Measurements from ENCODE around the gene MAGOH.
A peak's percentile ranks its signal among the peaks of the same experiment; 100 is the strongest.
"Not testable (repeated sequence)": the region's sequence is repeated elsewhere in the genome, so short reads cannot be mapped to it uniquely, and the experiment has no call there.

The MAGOH gene

DNA sequence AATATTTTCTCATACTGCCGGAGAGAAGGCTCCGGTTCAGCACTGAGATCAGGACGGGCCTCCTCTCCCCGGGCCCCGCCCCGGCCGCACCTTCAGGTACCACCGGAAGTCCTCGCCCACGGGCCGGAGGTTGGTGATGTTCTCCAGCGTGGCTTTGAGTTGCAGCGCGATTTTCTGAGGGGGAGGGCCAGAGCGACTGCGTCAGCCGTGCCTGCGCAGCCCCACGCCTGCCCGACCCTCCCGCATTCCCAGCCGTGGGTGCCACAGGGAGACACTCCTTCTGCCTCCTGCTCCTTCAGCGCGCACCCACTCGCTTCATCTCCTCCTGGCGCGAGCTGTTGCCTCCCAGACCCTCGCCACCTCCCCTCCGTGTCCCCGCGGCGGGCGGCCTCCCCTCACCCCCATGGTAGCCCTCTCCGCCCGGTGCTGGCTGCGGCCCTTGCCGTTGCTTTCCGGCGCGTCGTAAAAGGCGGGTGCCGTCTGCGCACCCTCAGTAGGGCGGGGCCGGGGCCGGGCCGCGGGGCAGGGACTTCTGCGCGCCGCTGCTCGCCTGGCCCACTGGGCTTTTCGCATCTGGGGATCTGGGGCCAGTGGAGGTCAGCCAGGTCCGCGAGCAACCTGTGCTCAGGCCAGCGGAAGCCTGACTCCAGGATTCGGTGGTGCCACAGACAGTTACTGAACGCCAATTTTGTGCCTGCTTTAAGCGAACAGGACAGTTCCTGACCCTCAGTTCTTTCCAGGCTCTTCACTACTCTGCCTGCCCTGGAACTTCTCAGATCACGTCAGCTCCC lies 18.0 kb downstream of the MAGOH start, which contains the start of gene CZIB:
Gene CZIB (minus strand): TSS at position 464 of the 791 bp plus-strand sequence. CDS start 59 bp downstream, at position 405.
- peak; percentile 94 for DNase-seq (ENCODE audit: low spot score)

DNA sequence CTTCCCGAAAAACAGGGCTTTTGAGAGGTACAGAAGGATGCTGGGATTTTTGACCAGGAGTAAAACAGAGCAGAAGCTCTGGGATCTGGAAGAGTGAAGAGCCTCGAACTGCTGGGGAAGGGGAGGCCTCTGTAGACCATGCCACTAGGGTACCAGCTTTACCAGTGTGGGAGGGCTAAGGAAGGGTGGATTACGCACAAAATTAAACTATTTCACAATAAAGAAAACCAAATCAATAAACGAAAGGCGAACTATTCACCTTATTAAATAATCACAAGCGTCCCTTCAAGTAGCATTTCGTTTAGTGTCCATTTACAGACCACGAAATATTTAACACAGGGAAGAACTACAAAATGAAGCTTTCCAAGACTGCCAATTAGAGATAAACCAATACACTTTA lies 18.6 kb downstream of the MAGOH start:
- DNase-seq (ENCODE audit: low spot score), result no peak

DNA sequence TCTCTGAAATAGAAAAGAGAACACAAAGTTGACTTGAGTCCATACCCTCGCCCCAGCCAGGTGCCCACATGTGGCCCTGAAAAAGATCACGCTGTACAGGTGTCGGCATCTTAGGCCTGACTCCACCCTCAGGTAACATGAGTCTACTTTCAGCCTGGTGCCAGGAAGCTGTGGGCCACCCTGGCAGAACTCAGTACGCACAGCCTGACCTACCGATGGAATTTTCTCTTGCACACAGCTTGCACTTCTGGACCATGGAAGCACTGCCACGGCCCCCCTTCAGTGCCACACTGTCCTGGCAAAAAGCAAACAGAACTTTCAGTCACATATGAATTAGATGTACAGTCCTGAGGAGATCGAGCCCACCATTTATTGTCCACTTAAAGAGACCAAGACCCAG lies 20.1 kb downstream of the MAGOH start:
- no peak for DNase-seq (ENCODE audit: low spot score)

DNA sequence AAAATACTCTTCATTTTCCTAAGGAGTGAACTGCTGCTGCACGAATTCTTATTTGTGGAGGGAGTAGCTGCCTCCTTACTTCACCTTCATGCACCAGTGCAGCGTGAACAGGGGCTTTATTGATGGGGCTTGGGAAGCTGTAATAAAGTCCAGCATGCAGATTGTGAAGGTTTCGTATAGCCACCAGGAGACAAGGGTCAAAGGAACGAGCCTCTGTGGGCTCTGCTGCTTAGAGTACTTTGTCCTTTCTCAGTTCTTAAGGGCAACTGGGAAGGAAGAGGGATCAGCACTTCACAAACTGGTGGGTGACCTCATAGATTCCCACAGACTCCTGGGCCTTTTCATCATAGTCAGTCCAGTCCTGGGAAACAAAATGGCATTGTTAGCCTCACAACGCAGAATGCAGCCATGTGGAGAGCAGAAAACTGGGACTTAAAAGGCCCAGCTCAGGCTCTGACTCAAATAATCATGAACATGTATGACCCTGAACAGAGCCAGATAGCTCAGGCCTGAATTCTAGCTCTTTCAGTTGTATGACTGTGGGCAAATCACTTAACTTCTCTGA lies 23.9 kb downstream of the MAGOH start:
- no peak for DNase-seq (ENCODE audit: low spot score)

DNA sequence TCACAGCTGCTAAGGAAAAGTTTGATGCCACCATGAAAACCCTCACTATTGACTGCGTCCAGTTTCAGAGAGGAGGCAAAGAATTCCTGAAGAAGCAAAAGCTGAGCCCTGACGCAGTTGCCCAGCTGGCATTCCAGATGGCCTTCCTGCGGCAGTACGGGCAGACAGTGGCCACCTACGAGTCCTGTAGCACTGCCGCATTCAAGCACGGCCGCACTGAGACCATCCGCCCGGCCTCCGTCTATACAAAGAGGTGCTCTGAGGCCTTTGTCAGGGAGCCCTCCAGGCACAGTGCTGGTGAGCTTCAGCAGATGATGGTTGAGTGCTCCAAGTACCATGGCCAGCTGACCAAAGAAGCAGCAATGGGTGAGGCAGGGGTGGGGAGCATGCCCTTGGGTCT lies 27.4 kb downstream of the MAGOH start:
- DNase-seq (ENCODE audit: low spot score), result no peak

DNA sequence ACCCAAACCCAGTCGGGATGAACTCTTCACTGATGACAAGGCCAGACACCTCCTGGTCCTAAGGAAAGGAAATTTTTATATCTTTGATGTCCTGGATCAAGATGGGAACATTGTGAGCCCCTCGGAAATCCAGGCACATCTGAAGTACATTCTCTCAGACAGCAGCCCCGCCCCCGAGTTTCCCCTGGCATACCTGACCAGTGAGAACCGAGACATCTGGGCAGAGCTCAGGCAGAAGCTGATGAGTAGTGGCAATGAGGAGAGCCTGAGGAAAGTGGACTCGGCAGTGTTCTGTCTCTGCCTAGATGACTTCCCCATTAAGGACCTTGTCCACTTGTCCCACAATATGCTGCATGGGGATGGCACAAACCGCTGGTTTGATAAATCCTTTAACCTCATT lies 28.0 kb downstream of the MAGOH start:
- no peak for DNase-seq (ENCODE audit: low spot score)

DNA sequence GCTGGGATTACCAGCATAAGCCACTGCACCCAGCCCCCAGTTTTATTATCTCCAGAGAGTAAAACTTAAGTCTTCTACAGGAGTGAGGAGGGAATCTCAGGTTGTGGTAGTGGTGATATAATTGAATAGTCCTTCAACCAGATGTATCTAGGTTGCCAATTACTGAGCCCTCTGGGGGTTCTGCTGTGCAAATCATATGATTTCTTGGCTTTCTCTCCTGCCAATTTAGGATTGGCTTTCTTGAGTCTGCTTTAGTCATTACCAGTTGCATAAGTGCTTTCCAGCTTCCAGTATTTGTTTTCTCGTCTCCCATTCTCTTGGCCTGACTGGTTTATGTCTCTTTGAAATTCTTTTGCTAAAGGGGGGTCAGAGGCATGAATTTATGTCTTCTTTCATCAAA lies 30.6 kb downstream of the MAGOH start:
- DNase-seq (ENCODE audit: low spot score), result no peak

DNA sequence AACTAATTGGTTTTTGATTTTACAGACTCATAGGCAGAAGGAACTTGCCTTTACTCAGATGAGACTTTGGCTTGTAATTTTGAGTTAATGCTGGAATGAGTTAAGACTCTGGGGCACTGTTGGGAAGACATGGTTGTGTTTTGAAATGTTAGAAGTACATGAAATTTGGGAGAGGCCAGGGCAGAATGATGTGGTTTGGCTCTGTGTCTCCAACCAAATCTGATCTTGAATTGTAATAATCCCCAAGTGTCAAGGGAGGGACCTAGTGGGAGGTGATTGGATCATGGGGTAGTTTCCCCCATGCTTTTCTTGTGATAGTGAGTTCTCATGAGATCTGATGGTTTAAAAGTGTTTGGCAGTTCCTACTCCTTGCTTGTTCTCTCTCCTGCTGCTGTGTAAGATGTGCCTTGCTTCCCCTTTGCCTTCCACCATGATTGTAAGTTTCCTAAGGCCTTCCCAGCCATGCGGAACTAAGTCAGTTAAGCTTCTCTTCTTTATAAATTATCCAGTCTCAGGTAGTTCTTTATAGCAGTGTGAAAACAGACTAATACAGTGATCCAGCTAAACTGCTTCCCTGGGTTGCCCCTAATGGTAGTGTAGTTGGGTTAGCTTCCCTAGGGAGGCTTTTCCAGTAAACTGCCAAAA lies 31.5 kb downstream of the MAGOH start:
- no peak for DNase-seq (ENCODE audit: low spot score)

DNA sequence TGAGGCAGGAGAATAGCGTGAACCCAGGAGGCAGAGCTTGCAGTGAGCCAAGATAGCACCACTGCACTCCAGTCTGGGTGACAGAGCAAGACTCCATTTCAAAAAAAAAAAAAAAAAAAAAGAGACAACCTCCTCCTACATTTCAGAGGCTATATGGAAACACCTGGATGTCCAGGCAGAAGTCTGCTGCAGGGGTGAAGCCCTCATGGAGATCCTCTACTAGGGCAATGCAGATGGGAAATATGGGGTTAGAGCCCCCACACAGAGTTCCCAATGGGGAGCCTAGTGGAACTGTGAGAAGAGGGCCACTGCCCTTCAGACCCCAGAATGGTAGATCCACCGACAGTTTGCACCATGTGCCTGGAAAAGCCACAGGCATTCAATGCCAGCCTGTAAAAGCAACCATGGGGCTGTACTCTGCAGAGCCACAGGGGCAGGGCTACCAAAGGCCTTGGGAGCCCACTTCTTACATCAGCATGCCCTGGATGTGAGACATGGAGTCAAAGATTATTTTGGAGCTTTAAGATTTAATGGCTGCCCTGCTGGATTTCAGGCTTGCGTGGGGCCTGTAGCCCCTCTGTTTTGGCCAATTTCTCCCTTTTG lies 32.1 kb downstream of the MAGOH start:
- DNase-seq (ENCODE audit: low spot score), result not testable (repeated sequence)

DNA sequence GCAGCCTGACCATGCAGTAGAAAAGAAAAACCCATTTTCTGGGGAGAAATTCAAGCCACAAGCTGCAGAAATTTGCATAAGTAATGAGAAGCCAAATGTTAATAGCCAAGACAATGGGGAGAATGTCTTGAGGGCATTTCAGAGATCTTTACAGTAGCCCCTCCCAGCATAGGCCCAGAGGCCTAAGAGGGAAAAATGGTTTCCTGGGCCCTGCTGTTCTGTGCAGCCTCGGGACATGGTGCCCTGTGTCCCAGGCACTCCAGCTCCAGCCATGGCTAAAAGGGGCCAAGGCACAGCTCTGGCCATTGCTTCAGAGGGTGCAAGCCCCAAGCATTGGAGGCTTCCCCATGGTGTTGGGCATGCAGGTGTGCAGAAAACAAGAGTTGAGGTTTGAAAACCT lies 32.8 kb downstream of the MAGOH start:
- DNase-seq (ENCODE audit: low spot score), result not testable (repeated sequence)

DNA sequence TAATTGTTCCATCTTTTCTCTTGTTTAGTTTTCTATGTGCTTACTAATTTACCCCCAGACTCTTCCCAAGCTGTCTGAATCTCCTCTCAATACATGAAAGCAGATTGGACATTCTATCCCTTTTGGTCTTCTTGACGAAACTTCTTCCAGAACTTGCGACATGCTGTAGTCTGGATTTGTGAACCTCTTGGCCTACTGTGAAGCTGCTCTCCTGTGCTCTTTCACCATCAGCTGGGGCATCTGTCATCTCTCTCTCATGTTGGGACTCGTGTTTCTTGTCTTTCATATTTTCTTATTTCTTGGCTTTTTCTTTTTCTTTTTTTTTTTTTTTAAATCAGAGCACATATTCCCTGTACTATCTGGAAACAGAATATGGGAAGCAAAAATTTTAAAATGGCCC lies 34.9 kb downstream of the MAGOH start:
- DNase-seq (ENCODE audit: low spot score), result no peak

DNA sequence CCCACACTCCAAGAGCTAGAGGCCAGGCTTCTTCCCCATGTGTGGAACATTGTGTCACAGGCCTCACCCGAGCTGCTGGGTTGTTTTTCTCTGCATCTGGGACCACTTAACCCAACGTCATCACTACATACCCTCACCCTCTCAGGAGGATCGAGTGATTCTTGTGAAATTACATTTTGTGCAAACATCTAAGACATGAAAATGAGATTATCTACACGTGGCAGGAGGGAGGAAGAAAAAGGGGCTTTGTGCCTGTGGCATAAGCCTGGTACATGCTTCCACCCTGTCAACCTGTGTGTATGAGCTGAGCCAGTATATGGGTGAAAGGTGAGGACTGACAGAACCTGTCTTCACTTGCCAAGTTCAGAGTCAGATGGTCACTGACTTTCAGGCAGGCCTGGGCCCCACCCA lies 40.1 kb downstream of the MAGOH start:
- DNase-seq (ENCODE audit: low spot score), result no peak

DNA sequence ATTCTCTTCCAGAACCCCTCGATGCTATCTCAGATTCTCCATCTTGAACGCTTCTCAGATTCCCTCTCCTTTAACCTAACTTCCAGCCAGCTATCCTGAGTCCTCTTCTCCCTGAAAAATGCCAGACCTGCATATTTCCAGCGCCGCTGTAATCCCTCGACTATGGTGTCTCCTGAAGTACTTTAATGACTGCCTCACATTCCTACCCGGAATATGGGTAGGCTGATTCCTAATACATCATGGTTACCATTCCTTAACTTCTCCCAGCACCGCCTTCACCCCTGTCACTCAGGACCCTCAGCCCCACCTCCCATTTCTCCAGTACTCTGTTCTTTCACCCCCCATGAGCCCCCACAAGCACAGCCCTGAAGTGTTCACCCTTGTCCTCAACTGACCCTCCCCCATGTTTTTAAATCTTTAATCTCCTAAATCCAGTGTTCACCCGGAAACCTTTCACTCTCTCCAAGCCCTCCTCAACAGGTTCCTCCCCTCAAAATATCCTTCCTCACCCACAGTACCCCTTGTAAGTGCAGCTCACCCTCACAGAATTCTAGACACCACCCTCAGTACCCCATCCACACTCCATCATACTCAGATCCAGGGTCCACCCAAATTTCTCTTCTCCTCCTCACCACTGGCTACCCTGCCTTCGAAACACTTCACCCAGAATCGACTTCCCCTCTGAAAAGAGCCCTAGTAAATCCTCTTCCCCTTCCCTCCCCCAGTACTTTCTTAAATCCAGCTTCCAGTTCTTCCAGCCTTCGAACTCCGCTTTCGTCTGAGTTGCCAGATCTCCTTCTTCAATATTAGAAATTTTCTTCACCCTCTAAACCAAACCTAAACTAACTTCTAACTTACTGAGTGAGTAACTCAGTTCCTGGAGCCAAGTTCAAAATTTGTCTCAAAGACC lies 40.8 kb downstream of the MAGOH start:
- DNase-seq (ENCODE audit: low spot score), result no peak

DNA sequence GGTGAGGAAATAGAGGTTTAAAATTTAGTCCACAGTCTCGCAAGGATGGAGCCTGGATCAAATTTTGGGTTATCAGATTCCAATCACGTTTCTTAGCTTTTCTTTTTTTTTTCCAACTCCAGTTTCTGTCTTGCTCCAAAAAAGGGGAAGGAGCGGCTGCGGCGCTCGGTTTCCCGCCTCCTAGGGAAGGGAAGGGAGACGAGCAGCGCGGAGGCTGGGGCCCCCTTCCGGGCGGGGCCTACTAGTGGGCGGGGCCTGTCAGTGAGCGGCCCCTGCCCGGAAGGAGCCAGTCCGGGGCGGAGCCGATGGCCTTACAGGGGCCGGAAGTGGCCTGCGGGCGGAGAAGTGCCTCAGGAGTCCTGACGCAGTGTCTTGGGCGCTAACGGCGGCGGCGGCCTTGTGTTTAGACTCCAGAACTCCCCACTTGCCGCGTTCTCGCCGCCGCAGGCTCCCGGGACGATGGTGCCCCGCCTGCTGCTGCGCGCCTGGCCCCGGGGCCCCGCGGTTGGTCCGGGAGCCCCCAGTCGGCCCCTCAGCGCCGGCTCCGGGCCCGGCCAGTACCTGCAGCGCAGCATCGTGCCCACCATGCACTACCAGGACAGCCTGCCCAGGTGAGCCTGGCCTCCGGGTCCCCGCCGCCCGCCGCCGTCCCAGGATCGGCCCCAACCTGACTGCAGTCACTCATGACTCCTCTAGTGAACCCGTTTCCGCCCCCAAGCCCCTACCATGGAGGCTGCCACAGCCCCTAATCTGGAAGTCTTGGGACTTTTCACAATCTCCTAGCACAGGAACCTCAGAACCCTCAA lies 41.6 kb downstream of the MAGOH start, which contains the start of gene CPT2:
Gene CPT2 (plus strand): TSS at position 340 of the 806 bp plus-strand sequence. CDS start 120 bp downstream, at position 460.
- peak; percentile 87 for DNase-seq (ENCODE audit: low spot score)

DNA sequence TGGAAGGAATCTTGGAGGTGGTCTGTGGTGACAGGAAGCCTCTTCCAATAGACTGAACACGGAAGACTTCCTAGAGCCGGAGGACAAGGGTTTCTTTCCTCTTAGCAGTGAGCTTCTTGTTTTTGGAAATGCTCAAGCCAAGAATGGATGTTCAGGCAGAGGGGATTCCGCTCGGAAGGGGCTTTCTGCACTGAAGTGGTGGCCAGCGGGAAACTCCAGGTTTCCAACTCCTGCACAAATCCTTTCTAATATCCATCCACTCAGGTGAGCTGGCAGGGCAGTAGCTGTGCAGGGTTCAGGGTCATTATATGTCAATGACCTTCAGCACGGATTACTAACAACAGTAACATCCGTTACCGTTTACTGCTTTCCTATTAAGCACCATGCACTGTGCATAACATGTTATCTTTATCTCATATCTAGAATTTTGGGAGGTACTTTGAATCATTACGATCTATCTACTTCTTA lies 42.3 kb downstream of the MAGOH start:
- DNase-seq (ENCODE audit: low spot score), result peak; percentile 20

DNA sequence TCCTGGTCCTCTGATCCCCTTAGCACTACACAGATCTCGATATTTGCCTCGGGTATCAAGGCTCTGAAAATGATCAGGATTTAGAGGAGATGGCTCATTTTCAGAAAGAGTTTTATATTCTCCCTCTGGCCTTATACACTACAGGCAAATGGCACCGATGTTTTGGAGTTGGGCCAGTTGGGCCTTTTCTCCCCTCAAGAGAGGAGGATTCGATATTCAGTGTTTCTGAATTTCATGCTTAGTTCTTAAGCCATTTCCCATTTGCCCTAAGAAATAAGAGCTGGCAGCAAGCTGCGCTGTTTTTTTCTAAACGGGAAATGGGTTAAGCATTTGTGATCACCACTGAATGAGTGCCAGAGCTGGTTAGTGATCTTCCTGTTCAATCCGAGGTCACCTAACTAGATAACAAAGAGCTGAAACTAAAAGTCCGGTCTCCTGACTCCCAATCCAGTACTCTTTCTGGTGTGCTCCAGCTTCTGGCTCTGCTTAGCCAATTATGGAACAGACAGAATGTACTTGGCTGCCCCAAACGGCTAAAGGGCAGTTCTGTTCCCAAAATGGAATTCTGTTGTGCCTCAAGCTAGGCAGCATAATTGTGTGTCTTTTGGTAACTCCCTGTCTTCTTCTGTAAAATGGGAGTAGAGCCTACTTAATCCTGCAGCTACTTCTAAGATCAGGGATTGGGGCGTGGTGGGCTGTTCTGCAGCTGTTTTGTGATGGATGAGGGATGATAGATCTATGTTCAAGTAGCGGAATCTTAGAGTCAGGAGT lies 42.9 kb downstream of the MAGOH start:
- no peak for DNase-seq (ENCODE audit: low spot score)

DNA sequence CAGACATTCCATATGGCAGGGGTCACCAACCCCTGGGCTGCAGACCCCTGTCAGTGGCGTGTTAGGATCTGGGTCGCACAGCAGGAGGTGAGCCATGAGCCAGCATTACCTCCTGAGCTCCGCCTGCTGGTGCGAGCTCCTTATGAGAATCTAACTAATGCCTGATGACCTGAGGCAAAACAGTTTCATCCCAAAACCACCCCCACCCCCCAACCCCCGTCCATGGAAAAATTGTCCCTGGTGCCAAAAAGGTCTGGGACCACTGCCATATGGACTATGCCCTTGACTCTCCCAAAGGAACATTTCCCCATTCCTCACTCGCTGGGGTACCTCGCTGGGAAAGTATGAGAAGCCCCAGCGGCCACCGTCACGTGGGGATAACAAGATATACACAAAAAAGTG lies 48.1 kb downstream of the MAGOH start:
- no peak for DNase-seq (ENCODE audit: low spot score)

DNA sequence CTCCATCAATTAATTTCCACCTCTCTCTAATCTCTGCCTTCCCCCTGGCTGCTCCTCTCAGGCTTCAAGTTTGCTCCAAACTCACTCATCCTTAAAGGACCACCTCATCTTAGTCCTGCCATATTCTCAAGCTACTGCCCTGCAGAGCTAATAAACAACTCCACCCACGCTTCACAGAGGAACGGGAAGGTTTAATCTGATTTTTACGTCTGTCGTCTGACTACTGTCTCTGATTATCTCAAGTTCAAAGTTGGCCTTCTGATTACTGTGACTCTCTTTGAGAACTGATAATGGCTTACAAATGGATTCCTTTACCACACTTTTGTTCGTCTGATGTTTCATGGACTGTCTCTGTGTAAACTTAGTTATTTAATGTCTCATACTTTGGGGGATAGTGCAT lies 49.3 kb downstream of the MAGOH start:
- no peak for DNase-seq (ENCODE audit: low spot score)

DNA sequence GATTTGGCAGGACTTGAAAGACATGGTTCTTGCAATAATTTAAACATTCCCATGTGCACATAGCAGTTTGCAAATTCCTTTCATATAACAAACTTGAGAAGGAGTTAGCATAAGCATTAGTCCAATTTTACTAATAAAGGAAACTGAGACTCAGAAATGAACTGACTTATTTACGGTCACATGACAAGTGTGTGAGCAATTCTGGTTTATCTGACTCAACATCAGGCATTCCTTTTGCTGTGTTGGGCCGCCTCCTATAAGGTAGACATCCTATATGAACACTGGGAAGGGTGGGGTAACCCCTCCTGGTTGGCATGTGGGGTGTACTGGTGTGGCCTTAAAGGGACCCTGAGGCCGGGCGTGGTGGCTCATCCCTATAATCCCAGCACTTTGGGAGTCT lies 50.2 kb downstream of the MAGOH start:
- DNase-seq (ENCODE audit: low spot score), result no peak

DNA sequence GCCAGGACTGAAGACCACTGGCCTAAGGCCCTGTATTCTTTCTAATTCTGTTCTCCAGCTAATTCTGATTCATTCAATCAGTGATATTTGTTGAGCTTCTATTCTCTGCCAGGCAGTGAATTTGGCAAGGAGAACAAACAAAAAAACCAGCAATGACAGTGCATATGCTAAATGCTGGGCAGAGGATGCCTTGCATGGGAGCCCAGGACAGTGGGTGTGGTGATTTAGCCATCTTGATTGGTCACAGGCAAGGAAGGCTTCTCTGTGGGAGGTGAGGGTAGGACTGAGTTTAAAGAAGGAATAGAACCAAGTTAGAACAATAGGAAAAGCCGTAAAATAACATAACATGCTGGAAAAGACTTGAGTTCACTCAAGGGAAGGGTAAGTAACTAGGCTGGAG lies 50.9 kb downstream of the MAGOH start:
- no peak for DNase-seq (ENCODE audit: low spot score)
